Measurements from ENCODE around the gene BIK.
A peak's percentile ranks its signal among the peaks of the same experiment; 100 is the strongest.

The BIK gene

GRCh38 chr22:43159484-43160178 is 49.1 kb downstream of the BIK start:
- Histone ChIP-seq H3K4me1 (ENCODE audit: control insufficient read depth, insufficient read depth, low read length) (no peaks in the 10 kb centered on the region), H3K36me3 (ENCODE audit: control insufficient read depth, insufficient read depth, low read length) (peaks cover 9% of the 10 kb centered on the region), H3K27ac (ENCODE audit: low read depth, low read length) (no peak overlapping the region), H3K4me3 (ENCODE audit: low read length) (no peak overlapping the region), H3K9ac (ENCODE audit: low read length) (no peak overlapping the region), H3K27me3 (ENCODE audit: control insufficient read depth, insufficient read depth, low read length) (no peaks in the 10 kb centered on the region)

DNA sequence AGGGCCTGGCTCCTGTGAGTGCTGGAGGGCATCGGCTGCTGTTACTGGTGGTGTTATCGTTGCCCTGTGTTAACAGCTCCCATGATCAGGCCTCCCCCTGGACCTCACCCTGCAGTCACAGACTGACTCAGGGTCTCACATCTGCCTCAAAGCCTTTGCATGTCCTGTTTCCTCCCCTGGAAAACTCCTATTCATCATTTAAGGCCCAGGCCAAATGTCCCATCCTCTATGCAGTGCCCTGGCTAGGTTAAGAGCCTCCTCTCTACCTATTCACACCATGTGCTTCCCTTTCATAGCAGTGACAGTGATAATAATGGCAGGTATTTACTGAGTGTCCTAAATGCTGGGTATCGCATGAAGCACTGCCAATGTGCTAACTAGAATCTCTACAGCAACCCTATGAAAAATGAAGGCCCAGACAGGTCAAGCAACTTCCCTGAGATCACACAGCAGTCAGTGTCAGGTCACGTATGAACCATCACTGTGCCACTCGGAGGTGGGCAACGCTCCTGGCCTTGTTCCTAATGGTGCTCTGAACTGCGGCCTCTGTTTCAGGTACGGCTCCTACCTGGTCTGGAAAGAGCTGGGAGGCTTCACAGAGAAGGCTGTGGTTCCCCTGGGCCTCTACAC is 50.1 kb downstream of the BIK start:
- no peak overlapping the region for H3K9ac ChIP-seq (ENCODE audit: low read length)

GRCh38 chr22:43162412-43163150 is 52.0 kb downstream of the BIK start:
- no peak overlapping the region for H3K4me3 ChIP-seq (ENCODE audit: low read length)
- no peaks in the 10 kb centered on the region for H3K27me3 ChIP-seq (ENCODE audit: control insufficient read depth, insufficient read depth, low read length)
- peaks cover 9% of the 10 kb centered on the region for H3K36me3 ChIP-seq (ENCODE audit: control insufficient read depth, insufficient read depth, low read length)
- no peaks in the 10 kb centered on the region for H3K4me1 ChIP-seq (ENCODE audit: control insufficient read depth, insufficient read depth, low read length)
- H3K9ac ChIP-seq (ENCODE audit: low read length), result no peak overlapping the region
- H3K27ac ChIP-seq (ENCODE audit: low read depth, low read length), result no peak overlapping the region

More for the DNA sequence above, 50.1 kb downstream of the BIK start:
- Histone ChIP-seq H3K27me3 (ENCODE audit: control insufficient read depth, insufficient read depth, low read length) (no peaks in the 10 kb centered on the region), H3K4me1 (ENCODE audit: control insufficient read depth, insufficient read depth, low read length) (no peaks in the 10 kb centered on the region), H3K36me3 (ENCODE audit: control insufficient read depth, insufficient read depth, low read length) (peaks cover 9% of the 10 kb centered on the region), H3K27ac (ENCODE audit: low read depth, low read length) (no peak overlapping the region), H3K4me3 (ENCODE audit: low read length) (no peak overlapping the region)

DNA sequence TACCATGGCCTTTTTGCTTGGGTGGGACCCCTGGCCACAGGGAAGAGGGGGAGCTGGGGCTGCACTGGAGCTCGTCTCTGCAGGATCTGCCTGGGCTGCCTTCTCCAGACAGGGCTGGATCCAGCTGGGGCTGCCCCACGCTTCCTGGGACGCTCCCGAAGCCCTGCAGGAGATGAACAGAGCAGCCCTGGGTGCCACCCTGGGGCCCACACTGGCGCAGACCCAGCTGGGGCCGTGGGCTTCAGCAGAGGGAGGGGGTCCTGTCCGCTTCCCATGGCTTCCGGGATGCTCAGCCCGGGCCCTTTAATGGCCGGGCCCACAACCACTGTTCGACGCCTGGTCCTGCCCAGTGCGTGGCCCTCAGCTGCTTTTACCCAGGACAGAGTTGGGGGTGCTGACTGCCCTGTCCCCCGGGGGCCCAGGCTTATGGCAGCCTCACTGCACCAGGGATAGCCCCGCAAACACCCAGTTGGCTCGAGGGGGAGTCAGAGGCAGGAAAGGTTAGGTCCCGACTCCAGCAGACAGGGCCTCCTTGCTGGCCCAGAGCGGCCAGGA is 52.8 kb downstream of the BIK start:
- Histone ChIP-seq H3K27me3 (ENCODE audit: control insufficient read depth, insufficient read depth, low read length) (no peaks in the 10 kb centered on the region), H3K9ac (ENCODE audit: low read length) (no peak overlapping the region), H3K27ac (ENCODE audit: low read depth, low read length) (no peak overlapping the region), H3K36me3 (ENCODE audit: control insufficient read depth, insufficient read depth, low read length) (peaks cover 14% of the 10 kb centered on the region), H3K4me3 (ENCODE audit: low read length) (no peak overlapping the region), H3K4me1 (ENCODE audit: control insufficient read depth, insufficient read depth, low read length) (no peaks in the 10 kb centered on the region)

DNA sequence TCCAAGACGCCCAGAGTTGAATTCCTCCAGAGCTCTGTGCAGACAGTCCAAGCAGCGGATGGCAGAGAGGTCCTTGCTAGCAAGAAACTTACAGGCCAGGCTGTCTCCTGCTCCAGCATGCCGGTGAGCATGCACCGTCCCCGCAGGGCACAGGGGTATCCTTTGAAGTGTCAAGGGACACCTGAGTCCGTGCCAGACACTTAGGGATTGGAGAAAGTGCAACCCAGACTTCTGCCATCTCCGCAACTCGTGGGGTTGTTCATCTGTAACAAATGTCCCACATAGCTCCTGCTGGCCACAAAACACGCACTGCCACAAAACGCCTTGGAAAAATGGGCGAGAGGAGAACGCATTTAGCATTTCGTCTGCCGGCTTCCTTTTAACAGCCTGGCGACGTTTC is 54.1 kb downstream of the BIK start:
- Histone ChIP-seq H3K9ac (ENCODE audit: low read length) (no peak overlapping the region), H3K27me3 (ENCODE audit: control insufficient read depth, insufficient read depth, low read length) (no peaks in the 10 kb centered on the region), H3K27ac (ENCODE audit: low read depth, low read length) (no peak overlapping the region), H3K4me3 (ENCODE audit: low read length) (no peak overlapping the region), H3K4me1 (ENCODE audit: control insufficient read depth, insufficient read depth, low read length) (no peaks in the 10 kb centered on the region), H3K36me3 (ENCODE audit: control insufficient read depth, insufficient read depth, low read length) (peaks cover 15% of the 10 kb centered on the region)

GRCh38 chr22:43166132-43166930 is 55.8 kb downstream of the BIK start:
- no peaks in the 10 kb centered on the region for H3K27me3 ChIP-seq (ENCODE audit: control insufficient read depth, insufficient read depth, low read length)
- H3K4me1 ChIP-seq (ENCODE audit: control insufficient read depth, insufficient read depth, low read length), result no peaks in the 10 kb centered on the region
- H3K27ac ChIP-seq (ENCODE audit: low read depth, low read length), result no peak overlapping the region
- H3K36me3 ChIP-seq (ENCODE audit: control insufficient read depth, insufficient read depth, low read length), result peaks cover 19% of the 10 kb centered on the region
- H3K4me3 ChIP-seq (ENCODE audit: low read length), result no peak overlapping the region
- no peak overlapping the region for H3K9ac ChIP-seq (ENCODE audit: low read length)

- peaks cover 23% of the 10 kb centered on the region for H3K36me3 ChIP-seq (ENCODE audit: control insufficient read depth, insufficient read depth, low read length)
- H3K4me3 ChIP-seq (ENCODE audit: low read length), result no peak overlapping the region
- no peaks in the 10 kb centered on the region for H3K4me1 ChIP-seq (ENCODE audit: control insufficient read depth, insufficient read depth, low read length)
- no peaks in the 10 kb centered on the region for H3K27me3 ChIP-seq (ENCODE audit: control insufficient read depth, insufficient read depth, low read length)
- H3K9ac ChIP-seq (ENCODE audit: low read length), result no peak overlapping the region
- no peak overlapping the region for H3K27ac ChIP-seq (ENCODE audit: low read depth, low read length)
Observed at GRCh38 chr22:43167001-43167589, 56.5 kb downstream of the BIK start.

- H3K4me3 ChIP-seq (ENCODE audit: low read length), result no peak overlapping the region
- no peaks in the 10 kb centered on the region for H3K27me3 ChIP-seq (ENCODE audit: control insufficient read depth, insufficient read depth, low read length)
- no peaks in the 10 kb centered on the region for H3K4me1 ChIP-seq (ENCODE audit: control insufficient read depth, insufficient read depth, low read length)
- H3K27ac ChIP-seq (ENCODE audit: low read depth, low read length), result no peak overlapping the region
- peaks cover 25% of the 10 kb centered on the region for H3K36me3 ChIP-seq (ENCODE audit: control insufficient read depth, insufficient read depth, low read length)
- H3K9ac ChIP-seq (ENCODE audit: low read length), result no peak overlapping the region
Observed at GRCh38 chr22:43168471-43169309, 58.1 kb downstream of the BIK start.

DNA sequence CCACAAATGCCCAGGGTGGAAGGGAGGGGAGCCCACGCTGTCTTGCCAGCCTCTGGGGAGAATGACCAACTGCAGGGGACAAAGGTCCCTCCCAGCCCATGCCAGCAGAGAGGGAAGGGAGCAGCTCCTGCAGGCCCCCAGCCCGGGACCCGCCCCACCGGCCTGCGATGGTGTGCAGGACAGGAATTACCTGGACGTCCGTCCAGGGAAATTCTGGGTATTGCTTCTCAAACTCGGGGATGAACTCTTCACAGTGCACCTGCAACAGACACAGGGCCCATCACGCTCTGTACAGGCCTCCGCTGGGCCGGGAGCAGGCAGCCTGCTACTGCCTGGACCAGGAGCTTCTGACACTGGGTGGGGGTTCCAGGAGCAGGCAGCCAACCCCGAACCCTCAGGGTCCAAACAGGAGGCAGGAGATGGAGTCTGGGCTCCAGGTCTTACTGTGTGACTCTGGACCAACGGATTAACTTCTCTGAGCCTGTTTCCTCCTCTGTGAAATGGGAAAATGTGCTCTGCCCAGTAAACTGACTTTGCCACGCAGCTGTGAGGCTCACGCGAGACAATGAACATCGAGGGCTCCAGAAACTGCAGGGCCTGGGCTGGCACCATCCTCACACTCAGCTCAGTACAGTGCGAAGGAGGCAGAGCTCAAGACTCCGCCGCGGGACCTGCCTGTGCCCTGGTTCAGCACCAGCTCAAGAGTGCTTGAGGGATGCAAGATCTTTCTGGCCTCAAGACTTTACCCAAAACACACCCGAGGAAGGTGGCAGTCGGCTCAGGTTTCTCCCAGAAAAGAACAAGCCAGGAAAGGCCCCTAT is 59.0 kb downstream of the BIK start:
- no peak overlapping the region for H3K27ac ChIP-seq (ENCODE audit: low read depth, low read length)
- no peak overlapping the region for H3K4me3 ChIP-seq (ENCODE audit: low read length)
- no peaks in the 10 kb centered on the region for H3K27me3 ChIP-seq (ENCODE audit: control insufficient read depth, insufficient read depth, low read length)
- peak overlapping the region; percentile 22 for H3K9ac ChIP-seq (ENCODE audit: low read length)
- no peaks in the 10 kb centered on the region for H3K4me1 ChIP-seq (ENCODE audit: control insufficient read depth, insufficient read depth, low read length)
- peaks cover 30% of the 10 kb centered on the region for H3K36me3 ChIP-seq (ENCODE audit: control insufficient read depth, insufficient read depth, low read length)

DNA sequence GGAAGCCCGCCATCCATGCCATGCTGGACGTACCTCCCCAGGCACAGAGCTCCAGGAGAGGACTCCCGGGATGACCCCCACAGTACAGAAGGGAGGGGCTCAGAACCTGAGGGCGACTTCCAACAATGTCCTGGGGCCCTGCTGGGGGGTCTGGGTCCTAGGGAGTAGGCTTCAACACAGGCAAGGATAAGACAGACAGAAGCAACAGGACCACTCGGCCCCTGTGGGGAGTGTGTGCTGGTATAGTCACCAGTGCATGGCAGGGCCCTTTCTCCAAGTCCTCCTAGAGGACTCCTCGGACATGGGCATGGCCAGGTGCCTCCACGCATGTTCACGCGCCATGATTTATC is 59.6 kb downstream of the BIK start:
- Histone ChIP-seq H3K27ac (ENCODE audit: low read depth, low read length) (no peak overlapping the region), H3K4me3 (ENCODE audit: low read length) (no peak overlapping the region), H3K4me1 (ENCODE audit: control insufficient read depth, insufficient read depth, low read length) (no peaks in the 10 kb centered on the region), H3K9ac (ENCODE audit: low read length) (no peak overlapping the region), H3K27me3 (ENCODE audit: control insufficient read depth, insufficient read depth, low read length) (no peaks in the 10 kb centered on the region), H3K36me3 (ENCODE audit: control insufficient read depth, insufficient read depth, low read length) (peaks cover 31% of the 10 kb centered on the region)
